Lung (tissue), 12 donors: ENCODE results near the gene FBXL16. TPM values are rescaled to one million over a fixed set of nuclear protein-coding genes. Genes with fewer than 3 reads are reported as not detected.
"Not testable (repeated sequence)": the region's sequence is repeated elsewhere in the genome, so short reads cannot be mapped to it uniquely, and the experiment has no call there.

ENCODE experiments used
- ATAC-seq: fragments of 200-7000 bp; cut with Tn5 transposase; one replicate; pipeline ENCODE4 v1.9.1; 2020; ENCODE audit warnings: moderate number of reproducible peaks; ENCODE audit not compliant: insufficient read depth, low FRiP score
- DNase-seq, 3 donors: peaks; one replicate each; pipeline ENCODE4 v3.0.0-alpha.2; 2013 to 2017
- H3K27ac ChIP-seq, 2 donors: one replicate each; pipeline ENCODE4 v1.5.1; 2013; ENCODE audit warnings: mild to moderate bottlenecking in 2 of 2, moderate library complexity in 2 of 2, control low read depth in 1 of 2, inconsistent platforms in 1 of 2, low read depth in 1 of 2, low read length in 1 of 2
- H3K27me3 ChIP-seq, 3 donors: one replicate each; pipeline ENCODE4 v1.5.1; 2013; ENCODE audit warnings: low read length in 2 of 3; ENCODE audit not compliant: control insufficient read depth in 3 of 3, insufficient read depth in 3 of 3
- H3K36me3 ChIP-seq, 4 donors: one replicate each; pipeline ENCODE4 v1.5.1; 2013; ENCODE audit warnings: low read length in 4 of 4, mild to moderate bottlenecking in 1 of 4, moderate library complexity in 1 of 4; ENCODE audit not compliant: control insufficient read depth in 4 of 4, insufficient read depth in 4 of 4
- H3K4me1 ChIP-seq, 5 donors: one replicate each; pipeline ENCODE4 v1.5.1; 2013; ENCODE audit warnings: low read length in 5 of 5, mild to moderate bottlenecking in 2 of 5, moderate library complexity in 1 of 5; ENCODE audit not compliant: control insufficient read depth in 5 of 5, insufficient read depth in 5 of 5
- H3K4me3 ChIP-seq: one replicate; pipeline ENCODE4 v1.5.1; 2013; ENCODE audit warnings: mild to moderate bottlenecking, control low read depth, moderate library complexity
- H3K9ac ChIP-seq, 2 donors: one replicate each; pipeline ENCODE4 v1.5.1; 2013; ENCODE audit warnings: low read length in 2 of 2, control low read depth in 1 of 2; ENCODE audit not compliant: insufficient read depth in 1 of 2
- H3K9me3 ChIP-seq, 4 donors: one replicate each; pipeline ENCODE4 v1.5.1; 2013; ENCODE audit warnings: low read length in 3 of 4, mild to moderate bottlenecking in 1 of 4, moderate library complexity in 1 of 4; ENCODE audit not compliant: control insufficient read depth in 4 of 4, insufficient read depth in 3 of 4
- WGBS, 2 donors: extraction: QIAGEN DNeasy Blood & Tissue Kit; methylation state at CpG; one replicate each; pipeline ENCODE4 v1.1.7; 2013; 5-methylcytosine and 5-hydroxymethylcytosine counted together
- polyA plus RNA-seq, 2 donors: library from polyadenylated mRNA; stranded (reverse); fragments of 200-250 nt; gene quantifications; one replicate each; pipeline ENCODE4 v1.2.1, GENCODE V29; 2013
- total RNA-seq, 2 donors: library from RNA; depleted of rRNA in 1 of 2; stranded (reverse); fragments of >200 nt in 1 of 2; gene quantifications; one replicate each; pipeline ENCODE4 v1.2.1, GENCODE V29; 2014 to 2021
- TF ChIP-seq, protein P1 (sequence below): IDR thresholded peaks from 2 replicates; pipeline ENCODE4 v1.5.1; 2012; ENCODE audit warnings: mild to moderate bottlenecking; ENCODE audit errors: control extremely low read depth, extremely low read depth
- donor health status: control.
- donor health status: control.
- donor health status: Bipolar disorder and iron deficiency.
- donor health status: healthy.
- donor health status: DM: yes; HTN: yes; CAD: no.

Gene FBXL16
- total and polyA plus RNA-seq, 4 donors = 0.14 to 7.4 (median 2.9) TPM

- H3K4me3 ChIP-seq = no peak overlapping the region
- H3K27me3 ChIP-seq = peaks cover 0 to 35% (median 25%) of the 10 kb centered on the region in 3 donors
- ATAC-seq = no peak
- no peak for DNase-seq
- no peak overlapping the region for H3K9ac ChIP-seq
- H3K9me3 ChIP-seq = peaks cover 0 to 8% (median 0%) of the 10 kb centered on the region in 4 donors
- H3K36me3 ChIP-seq = peaks cover 0 to 2% (median 0%) of the 10 kb centered on the region in 4 donors
- peaks cover 0 to 29% (median 12%) of the 10 kb centered on the region in 5 donors for H3K4me1 ChIP-seq
- WGBS, 2 donors = 43 to 45% methylated on average over 22 of the region's 22 CpGs
- TF ChIP-seq, protein P1, sequence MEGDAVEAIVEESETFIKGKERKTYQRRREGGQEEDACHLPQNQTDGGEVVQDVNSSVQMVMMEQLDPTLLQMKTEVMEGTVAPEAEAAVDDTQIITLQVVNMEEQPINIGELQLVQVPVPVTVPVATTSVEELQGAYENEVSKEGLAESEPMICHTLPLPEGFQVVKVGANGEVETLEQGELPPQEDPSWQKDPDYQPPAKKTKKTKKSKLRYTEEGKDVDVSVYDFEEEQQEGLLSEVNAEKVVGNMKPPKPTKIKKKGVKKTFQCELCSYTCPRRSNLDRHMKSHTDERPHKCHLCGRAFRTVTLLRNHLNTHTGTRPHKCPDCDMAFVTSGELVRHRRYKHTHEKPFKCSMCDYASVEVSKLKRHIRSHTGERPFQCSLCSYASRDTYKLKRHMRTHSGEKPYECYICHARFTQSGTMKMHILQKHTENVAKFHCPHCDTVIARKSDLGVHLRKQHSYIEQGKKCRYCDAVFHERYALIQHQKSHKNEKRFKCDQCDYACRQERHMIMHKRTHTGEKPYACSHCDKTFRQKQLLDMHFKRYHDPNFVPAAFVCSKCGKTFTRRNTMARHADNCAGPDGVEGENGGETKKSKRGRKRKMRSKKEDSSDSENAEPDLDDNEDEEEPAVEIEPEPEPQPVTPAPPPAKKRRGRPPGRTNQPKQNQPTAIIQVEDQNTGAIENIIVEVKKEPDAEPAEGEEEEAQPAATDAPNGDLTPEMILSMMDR = no peak
- no peak overlapping the region for H3K27ac ChIP-seq
These were observed 12.2 kb downstream of the FBXL16 start for GRCh38 chr16:693364-693763.

GRCh38 chr16:692356-693108, 13.1 kb downstream of the FBXL16 start:
- Histone ChIP-seq H3K36me3 (peaks cover 0 to 3% (median 1%) of the 10 kb centered on the region in 4 donors), H3K9ac (no peak overlapping the region), H3K4me3 (no peak overlapping the region), H3K4me1 (peaks cover 0 to 29% (median 12%) of the 10 kb centered on the region in 5 donors), H3K9me3 (peaks cover 0 to 8% (median 0%) of the 10 kb centered on the region in 4 donors), H3K27ac (no peak overlapping the region), H3K27me3 (peaks cover 0 to 35% (median 25%) of the 10 kb centered on the region in 3 donors)
- DNase-seq = no peak
- no peak for ATAC-seq
- TF ChIP-seq, protein P1 = no peak
- WGBS, 2 donors = 70% methylated on average over 10 of the region's 10 CpGs

DNA sequence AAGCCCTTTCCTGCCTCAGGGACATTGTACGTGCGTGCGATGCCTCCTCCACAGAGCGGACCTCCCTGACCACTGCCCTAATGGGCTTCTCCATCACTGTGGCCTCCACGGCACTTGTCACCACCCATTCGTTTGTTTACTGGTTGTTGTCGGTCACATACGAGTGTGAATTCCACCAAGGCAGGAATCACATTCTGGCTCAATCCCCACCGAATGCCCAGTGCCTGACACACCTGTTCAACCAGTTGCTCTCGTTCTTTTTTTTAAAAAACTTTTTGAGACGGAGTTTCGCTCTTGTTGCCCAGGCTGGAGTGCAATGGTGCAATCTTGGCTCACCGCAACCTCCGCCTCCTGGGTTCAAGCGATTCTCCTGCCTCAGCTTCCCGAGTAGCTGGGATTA, 14.4 kb downstream of the FBXL16 start:
- not testable (repeated sequence) for H3K27ac ChIP-seq, H3K4me3 ChIP-seq, H3K9ac ChIP-seq, H3K9me3 ChIP-seq, DNase-seq, ATAC-seq
- WGBS, 2 donors = 77 to 86% methylated on average over 16 of the region's 16 CpGs
- Histone ChIP-seq H3K4me1 (peaks cover 0 to 29% (median 12%) of the 10 kb centered on the region in 5 donors), H3K27me3 (peaks cover 0 to 33% (median 25%) of the 10 kb centered on the region in 3 donors), H3K36me3 (peaks cover 0 to 11% (median 6%) of the 10 kb centered on the region in 4 donors)

- Histone ChIP-seq H3K4me3 (peak overlapping the region; percentile 87), H3K27me3 (peaks cover 0 to 22% (median 13%) of the 10 kb centered on the region in 3 donors), H3K4me1 (peaks cover 5 to 25% (median 10%) of the 10 kb centered on the region in 5 donors), H3K36me3 (peaks cover 0 to 16% (median 8%) of the 10 kb centered on the region in 4 donors), H3K27ac (peak overlapping the region; percentile 84 to 91), H3K9ac (peak overlapping the region in 1 of 2 donors; percentile 56), H3K9me3 (peaks cover 0 to 2% (median 0%) of the 10 kb centered on the region in 4 donors)
- TF ChIP-seq, protein P1 = no peak
- no peak for DNase-seq
- no peak for ATAC-seq
- WGBS, 2 donors = 84 to 86% methylated on average over 26 of the region's 26 CpGs
These were observed 16.3 kb downstream of the FBXL16 start for GRCh38 chr16:689175-689897.
